HG02623 (cell line): Measurements from ENCODE around the gene PRSS2.
A peak's percentile ranks its signal among the peaks of the same experiment; 100 is the strongest.

Experiments used
- ATAC-seq: cut with Tn5 transposase; IDR thresholded peaks from one replicate; pipeline ENCODE4 v1.9.1; 2021; ENCODE audit warnings: moderate library complexity; ENCODE audit not compliant: unreplicated experiment

Gene PRSS2

GRCh38 chr7:142784716-142785115 lies 13.9 kb downstream of the PRSS2 start:
- ATAC-seq = no peak

GRCh38 chr7:142785841-142786250 lies 15.1 kb downstream of the PRSS2 start:
- no peak for ATAC-seq

GRCh38 chr7:142787034-142787768 lies 16.4 kb downstream of the PRSS2 start:
- ATAC-seq = no peak

- ATAC-seq = no peak
Measured at GRCh38 chr7:142787783-142788182, 17.0 kb downstream of the PRSS2 start.

GRCh38 chr7:142788303-142789289 lies 17.8 kb downstream of the PRSS2 start:
- ATAC-seq = no peak

- no peak for ATAC-seq
Measured at GRCh38 chr7:142789441-142789840, 18.7 kb downstream of the PRSS2 start.

GRCh38 chr7:142790056-142790455 lies 19.3 kb downstream of the PRSS2 start:
- no peak for ATAC-seq

- ATAC-seq = no peak
Measured at GRCh38 chr7:142790555-142790954, 19.8 kb downstream of the PRSS2 start.

- no peak for ATAC-seq
Measured at GRCh38 chr7:142791502-142791901, 20.7 kb downstream of the PRSS2 start.

- ATAC-seq = no peak
Measured at GRCh38 chr7:142792129-142792528, 21.4 kb downstream of the PRSS2 start.

GRCh38 chr7:142792593-142792992 lies 21.8 kb downstream of the PRSS2 start:
- no peak for ATAC-seq

- ATAC-seq = no peak
Measured at GRCh38 chr7:142793156-142793555, 22.4 kb downstream of the PRSS2 start.

GRCh38 chr7:142795339-142795863 lies 24.6 kb downstream of the PRSS2 start:
- no peak for ATAC-seq

- ATAC-seq = no peak
Measured at GRCh38 chr7:142796001-142796500, 25.3 kb downstream of the PRSS2 start.

- ATAC-seq = peak; percentile 36
Measured at GRCh38 chr7:142796501-142797390, 26.0 kb downstream of the PRSS2 start.

- ATAC-seq = peak; percentile 28
Measured at GRCh38 chr7:142797391-142798377, 26.9 kb downstream of the PRSS2 start.

- no peak for ATAC-seq
Measured at GRCh38 chr7:142798451-142799436, 28.0 kb downstream of the PRSS2 start.

- no peak for ATAC-seq
Measured at GRCh38 chr7:142799437-142799835, 28.7 kb downstream of the PRSS2 start.
